K562 (cell line): Measurements from ENCODE around the gene HOXA1. TPM values are rescaled to one million over a fixed set of nuclear protein-coding genes. Genes with fewer than 3 reads are reported as not detected.

ENCODE experiments used
- ATAC-seq: fragments of 200-7000 bp; cut with Tn5 transposase; 3 replicates; pipeline ENCODE4 v1.9.1; 2020; ENCODE audit warnings: moderate library complexity
- BruUV-seq: library from RNA; stranded (reverse); fragments of 400-500 nt; replicated peaks from 2 replicates; lab custom pipeline; 2021; lab: Mats Ljungman, UMichigan
- CTCF ChIA-PET: fragments of 300-600 bp; formaldehyde crosslinking; extraction: SDS; loops from one replicate; lab custom pipeline; 2021; ENCODE audit warnings: low intra/inter-chr PET ratio; lab: Yijun Ruan, JAX
- POLR2A ChIA-PET: fragments of 300-600, 350-650 bp; sonication (Branson Sonifier 250); formaldehyde crosslinking; extraction: SDS; loops from one replicate; lab custom pipeline; 2021; ENCODE audit warnings: antibody characterized with exemption, inconsistent platforms; lab: Yijun Ruan, JAX
- DNase-seq, 4 experiments: peaks; one replicate each; pipeline versions ENCODE4 v3.0.0 to v3.0.0-alpha.2; 2011 to 2018; ENCODE audit warnings: low spot score in 3 of 4, mixed read lengths in 3 of 4; ENCODE audit errors: extremely low read depth in 1 of 4
- FAIRE-seq: peaks from 2 replicates; lab custom pipeline; 2011; peaks lifted over from hg19 to GRCh38; lab: Jason Lieb, UNC
- H2AFZ ChIP-seq: 2 replicates; pipeline ENCODE4 v1.6.0; 2011; ENCODE audit warnings: low read depth, low read length, control low read depth, inconsistent platforms
- H3K27ac ChIP-seq: fragments of 200-600 bp; 3 replicates; pipeline ENCODE4 v1.8.0; 2011; ENCODE audit warnings: low read depth, mild to moderate bottlenecking, control low read depth, inconsistent platforms, low read length, moderate library complexity, mixed read lengths; ENCODE audit errors: extremely low read depth
- H3K27me3 ChIP-seq, 2 experiments: fragments of 300-600 bp in 1 of 2; 2 replicates in 1 of 2; 3 replicates in 1 of 2; pipeline versions ENCODE4 v1.6.0 to v1.8.0; 2011; ENCODE audit warnings: inconsistent platforms in 2 of 2, low read length in 2 of 2, mild to moderate bottlenecking in 1 of 2, mixed read lengths in 1 of 2, moderate library complexity in 1 of 2; ENCODE audit not compliant: control insufficient read depth in 2 of 2, insufficient read depth in 2 of 2
- H3K36me3 ChIP-seq: fragments of 300-600 bp; 3 replicates; pipeline ENCODE4 v1.8.0; 2011; ENCODE audit warnings: mild to moderate bottlenecking, low read length, inconsistent platforms; ENCODE audit not compliant: control insufficient read depth, insufficient read depth
- H3K4me1 ChIP-seq, 2 experiments: fragments of 200-600 bp in 1 of 2; replicated peaks in 1 of 2; 2 replicates in 1 of 2; 3 replicates in 1 of 2; pipeline versions ENCODE4 v1.5.1 to v1.8.0; 2011; ENCODE audit warnings: inconsistent platforms in 2 of 2, low read length in 2 of 2, mild to moderate bottlenecking in 1 of 2, mixed read lengths in 1 of 2, moderate library complexity in 1 of 2; ENCODE audit not compliant: control insufficient read depth in 2 of 2, insufficient read depth in 2 of 2
- H3K4me2 ChIP-seq: 2 replicates; pipeline ENCODE4 v1.6.1; 2011; ENCODE audit warnings: low read length, control low read depth, inconsistent platforms, mixed read lengths; ENCODE audit not compliant: insufficient read depth
- H3K4me3 ChIP-seq: fragments of 200-600 bp; sonication (generic), shearing (Covaris generic); 2 replicates; pipeline ENCODE4 v1.5.1; 2016; ENCODE audit warnings: control low read depth, inconsistent platforms
- H3K79me2 ChIP-seq: fragments of 200-600 bp; 3 replicates; pipeline ENCODE4 v1.8.0; 2011; ENCODE audit warnings: low read length, inconsistent platforms; ENCODE audit not compliant: control insufficient read depth, insufficient read depth
- H3K9ac ChIP-seq, 2 experiments: 2 replicates each; pipeline versions ENCODE4 v1.6.0 to v1.6.1; 2011; ENCODE audit warnings: low read depth in 2 of 2, low read length in 2 of 2, control low read depth in 1 of 2, inconsistent platforms in 1 of 2, mild to moderate bottlenecking in 1 of 2, mixed read lengths in 1 of 2; ENCODE audit not compliant: insufficient read depth in 1 of 2
- H3K9me1 ChIP-seq: one replicate; pipeline ENCODE4 v1.6.0; 2011; ENCODE audit warnings: inconsistent platforms, mild to moderate bottlenecking, low read length, moderate library complexity; ENCODE audit not compliant: control insufficient read depth, insufficient read depth
- H3K9me3 ChIP-seq: replicated peaks from 2 replicates; pipeline ENCODE4 v1.5.1; 2011; ENCODE audit warnings: low read depth, low read length, inconsistent platforms; ENCODE audit not compliant: control insufficient read depth, insufficient read depth
- H4K20me1 ChIP-seq: replicated peaks from 2 replicates; pipeline ENCODE4 v1.6.1; 2011; ENCODE audit warnings: low read length, inconsistent platforms, mixed read lengths; ENCODE audit not compliant: control insufficient read depth, insufficient read depth
- FOS ChIP-seq: IDR thresholded peaks from 3 replicates; pipeline ENCODE4 v1.6.1; 2011; ENCODE audit not compliant: insufficient read length; ENCODE audit errors: extremely low read depth
- FOXO4 ChIP-seq: fragments of 450-650 bp; formaldehyde crosslinking; IDR thresholded peaks from 2 replicates; pipeline ENCODE4 v1.4.0; 2020; ENCODE audit warnings: mild to moderate bottlenecking, moderate library complexity
- IRF2 ChIP-seq: sonication (generic); formaldehyde crosslinking; IDR thresholded peaks from 2 replicates; pipeline ENCODE4 v1.8.1; 2022; ENCODE audit warnings: mild to moderate bottlenecking, missing genetic modification reagents
- NFIX ChIP-seq: fragments of 250-450 bp; sonication (Bioruptor Pico); IDR thresholded peaks from 2 replicates; pipeline ENCODE4 v1.4.0; 2020; ENCODE audit warnings: low read depth, mild to moderate bottlenecking, moderate library complexity
- PCBP2 ChIP-seq: fragments of 200-400 bp; formaldehyde crosslinking; IDR thresholded peaks from 2 replicates; pipeline ENCODE4 v1.6.1; 2018; ENCODE audit warnings: low read length, low read depth, mild to moderate bottlenecking, moderate library complexity; ENCODE audit not compliant: poor library complexity, severe bottlenecking
- POLR2A ChIP-seq: fragments of 450-650 bp; conservative IDR thresholded peaks from 2 replicates; pipeline ENCODE4 v1.6.1; 2016
- SMAD2 ChIP-seq: fragments of 150-350 bp; IDR thresholded peaks from 2 replicates; pipeline ENCODE4 v1.6.1; 2014; ENCODE audit warnings: low read depth, mild to moderate bottlenecking, low read length
- THRA ChIP-seq: fragments of 450-650 bp; IDR thresholded peaks from 2 replicates; pipeline ENCODE4 v1.6.1; 2017; ENCODE audit warnings: mild to moderate bottlenecking, moderate library complexity
- ZNF146 ChIP-seq: IDR thresholded peaks from one replicate; pipeline ENCODE4 v1.6.1; 2018; ENCODE audit warnings: missing compliant biosample characterization; ENCODE audit not compliant: unreplicated experiment
- ZNF165 ChIP-seq: fragments of 250-450 bp; sonication (Bioruptor Pico); IDR thresholded peaks from 2 replicates; pipeline ENCODE4 v1.4.0; 2020; ENCODE audit warnings: borderline replicate concordance
- whole genome bisulfite sequencing: fragments of 100-300 bp; shearing (Covaris generic); methylation state at CpG from one replicate; pipeline ENCODE4 v1.1.6; 2016; ENCODE audit warnings: low coverage, mixed read lengths; ENCODE audit not compliant: insufficient coverage; ENCODE audit errors: missing lambda C conversion rate; 5-methylcytosine and 5-hydroxymethylcytosine counted together
- in situ Hi-C: fragments of 300-500 bp; cut with MboI; formaldehyde crosslinking; loops from 4 replicates; pipeline ENCODE4 v1.15.0; 2018; ENCODE audit warnings: inconsistent platforms, mixed read lengths
- intact Hi-C: fragments of 100-400 bp; cut with micrococcal nuclease; formaldehyde crosslinking; loops from 2 replicates; pipeline ENCODE4 v1.14.2; 2022
- polyA plus RNA-seq, 8 experiments: library from polyadenylated mRNA; depleted of rRNA in 4 of 8; stranded (reverse) in 5 of 8; unstranded in 3 of 8; fragments of >200 nt; fragmentation: Nextera tagmentation in 2 of 8; fragmentation: Illumina TruSeq in 1 of 8; extraction: Ambion mirVana in 2 of 8; extraction: Trizol in 1 of 8; gene quantifications; 2 replicates each; pipeline versions ENCODE4 v1.2.1 to v1.2.3, GENCODE V29; 2011 to 2014; ENCODE audit warnings: inconsistent platforms in 1 of 8, missing spikeins in 1 of 8
- total RNA-seq, 7 experiments: library from RNA; depleted of rRNA in 6 of 7; stranded (reverse); fragments of >200 nt in 6 of 7; fragmentation: Illumina TruSeq in 2 of 7; extraction: Trizol in 2 of 7; gene quantifications; 2 replicates each; pipeline versions ENCODE4 v1.2.1 to v1.2.3, GENCODE V29; 2011 to 2021; ENCODE audit warnings: low replicate concordance in 1 of 7
- TF ChIP-seq, protein P1 (sequence below): sonication (generic); formaldehyde crosslinking; IDR thresholded peaks from 2 replicates; pipeline ENCODE4 v1.8.1; 2023; ENCODE audit warnings: mild to moderate bottlenecking, missing genetic modification reagents
- TF ChIP-seq, protein P2 (sequence below): fragments of 250-450 bp; sonication (Bioruptor Pico); IDR thresholded peaks from 2 replicates; pipeline ENCODE4 v1.9.0; 2021; ENCODE audit warnings: mild to moderate bottlenecking, inconsistent platforms
- TF ChIP-seq, protein P3 (sequence below): IDR thresholded peaks from 2 replicates; pipeline ENCODE4 v1.6.1; 2016; ENCODE audit warnings: missing genetic modification characterization, missing compliant biosample characterization

HOXA1 gene
- total and polyA plus RNA-seq, 9 of the 15 experiments (the other 6 are each of a cell fraction or from before 2014, with no cell fraction given), result 0.03 to 0.63 (median 0.09) TPM; not detected in 4

DNA sequence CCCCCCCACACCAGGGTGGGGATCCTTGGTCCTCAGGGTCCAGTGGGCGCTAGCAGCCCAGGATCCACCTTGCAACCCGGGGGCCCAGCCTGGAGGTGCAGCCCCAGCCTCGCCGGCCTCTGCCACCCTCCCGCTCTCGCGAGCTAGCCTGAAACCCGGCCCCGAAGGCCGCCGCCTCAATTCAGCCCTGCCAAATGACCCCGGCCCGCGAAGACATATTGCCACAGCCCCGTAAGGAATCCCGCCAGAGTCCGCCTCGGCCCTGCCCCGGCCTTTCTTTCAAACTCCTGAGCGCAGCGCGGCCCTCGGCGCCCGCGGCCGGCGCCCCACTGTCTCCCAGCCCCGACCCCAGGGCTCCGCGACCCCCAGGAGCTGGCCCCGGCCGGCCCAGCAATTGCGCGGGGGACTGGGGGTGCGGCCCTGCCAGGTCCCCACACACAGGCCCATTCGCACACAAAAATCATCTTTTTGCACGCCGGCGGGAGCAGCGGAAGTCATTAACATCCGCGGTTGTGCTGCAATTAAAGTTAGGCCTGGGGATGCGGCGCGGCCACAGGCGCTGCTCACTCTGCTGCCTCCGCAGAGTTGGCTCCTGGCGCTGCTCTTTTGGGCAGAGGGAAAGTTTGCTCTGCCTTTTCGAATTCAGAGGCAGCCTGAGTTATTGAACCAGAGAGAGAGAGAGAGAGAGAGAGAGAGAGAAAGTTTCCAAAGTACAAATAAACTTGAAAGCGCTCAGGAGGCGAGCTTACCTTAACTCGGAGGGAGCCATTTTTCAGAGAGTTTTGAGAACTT is 43.7 kb upstream of the HOXA1 start:
- H3K79me2 ChIP-seq, result no peaks in the 10 kb centered on the region
- POLR2A ChIA-PET, result interaction anchor here (0.6 to 0.8 kb wide), 2 partner anchors 11 to 1988 kb away, joined by 3 to 5 read pairs; no protein-coding TSS in a partner anchor
- peaks cover 7 to 8% of the 10 kb centered on the region in 2 experiments; a peak in 2 of 5 replicates for H3K4me1 ChIP-seq
- intact Hi-C loops (no loop called here), in situ Hi-C loops (loop anchor here (10.0 kb wide), 1 partner anchor 285 kb away; no protein-coding TSS in a partner anchor)
- H3K4me2 ChIP-seq, result no peak overlapping the region
- ATAC-seq (no peak), FAIRE-seq (no peak), DNase-seq (no peak)
- CTCF ChIA-PET, result no interaction called here
- no peak overlapping the region for H2AFZ ChIP-seq
- H3K9me3 ChIP-seq, result no peaks in the 10 kb centered on the region
- no peaks in the 10 kb centered on the region for H3K9me1 ChIP-seq
- BruUV-seq, result no TSS peak
- no peak overlapping the region for H3K4me3 ChIP-seq
- H3K27ac ChIP-seq, result no peak overlapping the region
- H3K27me3 ChIP-seq, result peaks cover 26 to 64% of the 10 kb centered on the region in 2 experiments
- H3K9ac ChIP-seq, result no peak overlapping the region
- H3K36me3 ChIP-seq, result no peaks in the 10 kb centered on the region
- no peaks in the 10 kb centered on the region for H4K20me1 ChIP-seq
- WGBS, result 22% methylated on average over 25 of the region's 53 CpGs
- TF ChIP-seq, protein P1, sequence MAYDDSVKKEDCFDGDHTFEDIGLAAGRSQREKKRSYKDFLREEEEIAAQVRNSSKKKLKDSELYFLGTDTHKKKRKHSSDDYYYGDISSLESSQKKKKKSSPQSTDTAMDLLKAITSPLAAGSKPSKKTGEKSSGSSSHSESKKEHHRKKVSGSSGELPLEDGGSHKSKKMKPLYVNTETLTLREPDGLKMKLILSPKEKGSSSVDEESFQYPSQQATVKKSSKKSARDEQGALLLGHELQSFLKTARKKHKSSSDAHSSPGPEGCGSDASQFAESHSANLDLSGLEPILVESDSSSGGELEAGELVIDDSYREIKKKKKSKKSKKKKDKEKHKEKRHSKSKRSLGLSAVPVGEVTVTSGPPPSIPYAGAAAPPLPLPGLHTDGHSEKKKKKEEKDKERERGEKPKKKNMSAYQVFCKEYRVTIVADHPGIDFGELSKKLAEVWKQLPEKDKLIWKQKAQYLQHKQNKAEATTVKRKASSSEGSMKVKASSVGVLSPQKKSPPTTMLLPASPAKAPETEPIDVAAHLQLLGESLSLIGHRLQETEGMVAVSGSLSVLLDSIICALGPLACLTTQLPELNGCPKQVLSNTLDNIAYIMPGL, result no peak
- TF ChIP-seq POLR2A (no peak), THRA (no peak), FOXO4 (CRISPR knock-in tag) (no peak), FOS (no peak), NFIX (CRISPR knock-in tag) (no peak), ZNF165 (CRISPR knock-in tag) (no peak), IRF2 (no peak), PCBP2 (no peak), SMAD2 (no peak), ZNF146 (no peak)
- TF ChIP-seq, protein P2, sequence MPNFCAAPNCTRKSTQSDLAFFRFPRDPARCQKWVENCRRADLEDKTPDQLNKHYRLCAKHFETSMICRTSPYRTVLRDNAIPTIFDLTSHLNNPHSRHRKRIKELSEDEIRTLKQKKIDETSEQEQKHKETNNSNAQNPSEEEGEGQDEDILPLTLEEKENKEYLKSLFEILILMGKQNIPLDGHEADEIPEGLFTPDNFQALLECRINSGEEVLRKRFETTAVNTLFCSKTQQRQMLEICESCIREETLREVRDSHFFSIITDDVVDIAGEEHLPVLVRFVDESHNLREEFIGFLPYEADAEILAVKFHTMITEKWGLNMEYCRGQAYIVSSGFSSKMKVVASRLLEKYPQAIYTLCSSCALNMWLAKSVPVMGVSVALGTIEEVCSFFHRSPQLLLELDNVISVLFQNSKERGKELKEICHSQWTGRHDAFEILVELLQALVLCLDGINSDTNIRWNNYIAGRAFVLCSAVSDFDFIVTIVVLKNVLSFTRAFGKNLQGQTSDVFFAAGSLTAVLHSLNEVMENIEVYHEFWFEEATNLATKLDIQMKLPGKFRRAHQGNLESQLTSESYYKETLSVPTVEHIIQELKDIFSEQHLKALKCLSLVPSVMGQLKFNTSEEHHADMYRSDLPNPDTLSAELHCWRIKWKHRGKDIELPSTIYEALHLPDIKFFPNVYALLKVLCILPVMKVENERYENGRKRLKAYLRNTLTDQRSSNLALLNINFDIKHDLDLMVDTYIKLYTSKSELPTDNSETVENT, result no peak
- TF ChIP-seq, protein P3, sequence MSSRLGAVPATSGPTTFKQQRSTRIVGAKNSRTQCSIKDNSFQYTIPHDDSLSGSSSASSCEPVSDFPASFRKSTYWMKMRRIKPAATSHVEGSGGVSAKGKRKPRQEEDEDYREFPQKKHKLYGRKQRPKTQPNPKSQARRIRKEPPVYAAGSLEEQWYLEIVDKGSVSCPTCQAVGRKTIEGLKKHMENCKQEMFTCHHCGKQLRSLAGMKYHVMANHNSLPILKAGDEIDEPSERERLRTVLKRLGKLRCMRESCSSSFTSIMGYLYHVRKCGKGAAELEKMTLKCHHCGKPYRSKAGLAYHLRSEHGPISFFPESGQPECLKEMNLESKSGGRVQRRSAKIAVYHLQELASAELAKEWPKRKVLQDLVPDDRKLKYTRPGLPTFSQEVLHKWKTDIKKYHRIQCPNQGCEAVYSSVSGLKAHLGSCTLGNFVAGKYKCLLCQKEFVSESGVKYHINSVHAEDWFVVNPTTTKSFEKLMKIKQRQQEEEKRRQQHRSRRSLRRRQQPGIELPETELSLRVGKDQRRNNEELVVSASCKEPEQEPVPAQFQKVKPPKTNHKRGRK (tag), result no peak
